ENCODE data around the gene PCNX2.

- TF ChIP-seq CTCF (IDR thresholded peaks at IDR 0.05), result no peak
- TF ChIP-seq POLR2A (IDR thresholded peaks at IDR 0.05), result no peak
Measured at GRCh38 chr1:233080286-233080685, 215.2 kb downstream of the PCNX2 start.
